HepG2 (cell line): ENCODE results near the gene CCNB1. TPM values are rescaled to one million over a fixed set of nuclear protein-coding genes. Genes with fewer than 3 reads are reported as not detected.

Experiments
- ATF3 ChIP-seq: sonication (generic); formaldehyde crosslinking; IDR thresholded peaks from 2 replicates; pipeline ENCODE4 v1.4.0; 2020; ENCODE audit warnings: missing genetic modification reagents
- ATRX ChIP-seq: sonication (generic); formaldehyde crosslinking; IDR thresholded peaks from 2 replicates; pipeline ENCODE4 v1.4.0; 2020; ENCODE audit warnings: missing genetic modification reagents, borderline replicate concordance
- CTCF ChIP-seq: sonication (generic); formaldehyde crosslinking; IDR thresholded peaks from 2 replicates; pipeline ENCODE4 v1.5.0; 2020; ENCODE audit warnings: mild to moderate bottlenecking, missing genetic modification reagents, moderate library complexity
- FOXA3 ChIP-seq: IDR thresholded peaks from 2 replicates; pipeline ENCODE4 v1.6.1; 2016; ENCODE audit warnings: missing genetic modification reagents, missing compliant biosample characterization
- HDAC1 ChIP-seq: sonication (generic); formaldehyde crosslinking; IDR thresholded peaks from 2 replicates; pipeline ENCODE4 v1.5.1; 2020; ENCODE audit warnings: mild to moderate bottlenecking, missing genetic modification reagents
- HIVEP1 ChIP-seq: sonication (generic); formaldehyde crosslinking; IDR thresholded peaks from 2 replicates; pipeline ENCODE4 v1.4.0; 2020; ENCODE audit warnings: mild to moderate bottlenecking, missing genetic modification reagents
- KDM2A ChIP-seq: sonication (generic); formaldehyde crosslinking; IDR thresholded peaks from 2 replicates; pipeline ENCODE4 v1.4.0; 2020; ENCODE audit warnings: low read depth, missing genetic modification reagents, borderline replicate concordance
- NFE2L1 ChIP-seq: sonication (generic); formaldehyde crosslinking; IDR thresholded peaks from 2 replicates; pipeline ENCODE4 v1.4.0; 2020; ENCODE audit warnings: missing genetic modification reagents, mild to moderate bottlenecking, borderline replicate concordance
- SAP130 ChIP-seq: IDR thresholded peaks from 2 replicates; pipeline ENCODE4 v1.6.1; 2016; ENCODE audit warnings: low read depth
- SMAD1 ChIP-seq: sonication (generic); formaldehyde crosslinking; IDR thresholded peaks from 2 replicates; pipeline ENCODE4 v1.4.0; 2020; ENCODE audit warnings: missing genetic modification reagents, low read depth, mild to moderate bottlenecking, borderline replicate concordance
- SMYD3 ChIP-seq: sonication (generic); formaldehyde crosslinking; IDR thresholded peaks from 2 replicates; pipeline ENCODE4 v1.8.1; 2023; ENCODE audit warnings: mild to moderate bottlenecking, missing genetic modification reagents
- SOX13 ChIP-seq, 3 experiments: fragments of 450-650 bp in 1 of 3; sonication (generic) in 1 of 3; formaldehyde crosslinking in 1 of 3; IDR thresholded peaks in 2 of 3; conservative IDR thresholded peaks in 1 of 3; 2 replicates each; pipeline versions ENCODE4 v1.5.0 to v1.6.1; 2016 to 2020; ENCODE audit warnings: antibody characterized with exemption in 1 of 3, mild to moderate bottlenecking in 1 of 3, missing compliant biosample characterization in 1 of 3, missing genetic modification reagents in 1 of 3, moderate library complexity in 1 of 3
- SYNCRIP ChIP-seq: fragments of 200-400 bp; formaldehyde crosslinking; IDR thresholded peaks from 2 replicates; pipeline ENCODE4 v1.6.1; 2018; ENCODE audit warnings: mild to moderate bottlenecking, low read depth, low read length; ENCODE audit not compliant: insufficient read depth
- TFAP4 ChIP-seq: sonication (generic); IDR thresholded peaks from 2 replicates; pipeline ENCODE4 v1.6.1; 2016; ENCODE audit warnings: low read depth, borderline replicate concordance
- THAP9 ChIP-seq: sonication (generic); formaldehyde crosslinking; IDR thresholded peaks from 2 replicates; pipeline ENCODE4; 2020; ENCODE audit warnings: missing genetic modification reagents, mild to moderate bottlenecking, borderline replicate concordance
- ZNF18 ChIP-seq: sonication (generic); formaldehyde crosslinking; IDR thresholded peaks from 2 replicates; pipeline ENCODE4 v1.8.0; 2022; ENCODE audit warnings: mild to moderate bottlenecking, missing genetic modification reagents; ENCODE audit not compliant: insufficient replicate concordance
- ZNF546 ChIP-seq: sonication (generic); formaldehyde crosslinking; conservative IDR thresholded peaks from 2 replicates; pipeline ENCODE4 v1.8.1; 2023; ENCODE audit warnings: mild to moderate bottlenecking, missing genetic modification reagents
- ZNF605 ChIP-seq: sonication (generic); formaldehyde crosslinking; IDR thresholded peaks from 2 replicates; pipeline ENCODE4 v1.8.0; 2022; ENCODE audit warnings: mild to moderate bottlenecking, missing genetic modification reagents
- polyA plus RNA-seq, 8 experiments: library from polyadenylated mRNA; depleted of rRNA in 3 of 8; stranded (reverse) in 7 of 8; unstranded in 1 of 8; fragments of >200 nt; fragmentation: Illumina TruSeq in 4 of 8; extraction: Trizol in 4 of 8; gene quantifications; 2 replicates each; pipeline versions ENCODE4 v1.2.1 to v1.2.3, GENCODE V29; 2011 to 2016; ENCODE audit warnings: low read depth in 4 of 8, missing spikeins in 1 of 8, mixed read lengths in 1 of 8; ENCODE audit not compliant: insufficient read depth in 1 of 8
- total RNA-seq, 5 experiments: library from RNA; depleted of rRNA; stranded (reverse); fragments of >200 nt; fragmentation: Illumina TruSeq; extraction: Trizol; gene quantifications; 2 replicates each; pipeline ENCODE4 v1.2.3, GENCODE V29; 2016; ENCODE audit warnings: low read depth in 1 of 5

Gene CCNB1
- total and polyA plus RNA-seq, 2 of the 13 experiments (the other 11 are each of a cell fraction or from before 2014, with no cell fraction given) = 82.3 to 316 TPM

- TF ChIP-seq HDAC1 (CRISPR knock-in tag) (0 out of 2 replicates have a peak, but pooled peaks have one; percentile 25), SYNCRIP (no peak), HIVEP1 (CRISPR knock-in tag) (no peak), SOX13 (IDR thresholded peaks at IDR 0.05) (no peak), SOX13 (CRISPR knock-in tag; conservative IDR thresholded peaks at IDR 0.05 in 1 of 2, IDR thresholded peaks at IDR 0.05 in 1 of 2) (peak in 1 of 2 experiments; percentile 38; a peak in 1 of 4 replicates), NFE2L1 (CRISPR knock-in tag) (no peak), CTCF (no peak), KDM2A (CRISPR knock-in tag) (no peak), ZNF605 (CRISPR knock-in tag) (no peak), SAP130 (peak; percentile 70; the same call in 1 of the 2 replicates), SMYD3 (CRISPR knock-in tag) (no peak), THAP9 (CRISPR knock-in tag) (no peak), ATRX (CRISPR knock-in tag) (no peak), SMAD1 (CRISPR knock-in tag) (no peak), ZNF18 (no peak), ZNF546 (CRISPR knock-in tag) (no peak), FOXA3 (CRISPR knock-in tag) (0 out of 2 replicates have a peak, but pooled peaks have one; percentile 15), TFAP4 (peak; percentile 60; the same call in 1 of the 2 replicates), ATF3 (peak; percentile 89)
These were observed 46.7 kb downstream of the CCNB1 start (continued) for GRCh38 chr5:69213513-69214215.
